ENCODE measurements around the gene CHCHD4.

DNA sequence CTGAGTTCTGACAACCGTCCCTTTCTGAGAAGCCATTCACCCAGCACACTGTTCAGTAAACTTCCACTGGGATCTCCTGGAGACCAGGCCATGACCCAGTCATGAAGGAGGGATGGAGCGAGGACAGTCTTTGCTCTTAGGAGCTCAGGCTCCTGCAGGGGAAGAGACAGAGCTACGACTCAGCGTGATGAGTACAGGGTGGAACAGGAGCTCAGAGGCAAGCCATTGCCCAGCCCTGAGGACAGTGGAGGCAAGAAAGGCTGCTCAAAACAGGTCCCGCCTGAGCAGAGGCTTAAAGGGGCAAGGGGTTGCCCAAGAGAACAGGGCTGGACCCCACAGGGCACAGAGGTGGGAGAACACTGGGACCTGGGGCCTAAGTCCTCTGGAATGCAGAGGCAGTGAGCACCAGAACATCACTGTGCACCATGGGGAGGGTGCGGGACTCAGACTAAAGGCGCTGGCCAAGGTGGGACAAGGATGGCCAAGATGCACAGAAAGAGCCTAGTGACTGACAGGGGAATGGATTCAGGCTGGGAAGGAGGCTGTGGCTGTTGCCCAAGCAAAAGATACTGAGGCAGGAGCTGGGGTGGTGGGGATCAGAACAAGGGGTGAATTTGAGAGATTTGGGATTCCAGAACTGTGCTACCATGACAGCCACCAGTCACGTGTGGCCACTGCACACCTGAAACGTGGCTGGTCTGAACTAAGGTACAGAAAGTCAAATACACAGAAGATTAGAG lies 26.0 kb upstream of the CHCHD4 start:
- TF ChIP-seq, protein P1, sequence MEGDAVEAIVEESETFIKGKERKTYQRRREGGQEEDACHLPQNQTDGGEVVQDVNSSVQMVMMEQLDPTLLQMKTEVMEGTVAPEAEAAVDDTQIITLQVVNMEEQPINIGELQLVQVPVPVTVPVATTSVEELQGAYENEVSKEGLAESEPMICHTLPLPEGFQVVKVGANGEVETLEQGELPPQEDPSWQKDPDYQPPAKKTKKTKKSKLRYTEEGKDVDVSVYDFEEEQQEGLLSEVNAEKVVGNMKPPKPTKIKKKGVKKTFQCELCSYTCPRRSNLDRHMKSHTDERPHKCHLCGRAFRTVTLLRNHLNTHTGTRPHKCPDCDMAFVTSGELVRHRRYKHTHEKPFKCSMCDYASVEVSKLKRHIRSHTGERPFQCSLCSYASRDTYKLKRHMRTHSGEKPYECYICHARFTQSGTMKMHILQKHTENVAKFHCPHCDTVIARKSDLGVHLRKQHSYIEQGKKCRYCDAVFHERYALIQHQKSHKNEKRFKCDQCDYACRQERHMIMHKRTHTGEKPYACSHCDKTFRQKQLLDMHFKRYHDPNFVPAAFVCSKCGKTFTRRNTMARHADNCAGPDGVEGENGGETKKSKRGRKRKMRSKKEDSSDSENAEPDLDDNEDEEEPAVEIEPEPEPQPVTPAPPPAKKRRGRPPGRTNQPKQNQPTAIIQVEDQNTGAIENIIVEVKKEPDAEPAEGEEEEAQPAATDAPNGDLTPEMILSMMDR (IDR thresholded peaks at IDR 0.05): no peak
- TF ChIP-seq FOSL2 (IDR thresholded peaks at IDR 0.05; ENCODE audit: borderline replicate concordance, low read depth): no peak
